SU-DHL-6 (cell line): Measurements from ENCODE around the gene TOX2.

ENCODE experiments used
- EZH2phosphoT487 ChIP-seq: fragments of 200-600 bp; sonication (generic), shearing (Covaris generic); conservative IDR thresholded peaks from 2 replicates; pipeline ENCODE4 v1.6.1; 2018; ENCODE audit warnings: mild to moderate bottlenecking, antibody characterized with exemption, low read length, moderate library complexity, mixed read lengths
- TF ChIP-seq, protein P1 (sequence below): fragments of 200-600 bp; sonication (generic); IDR thresholded peaks from one replicate; pipeline ENCODE4 v1.5.1; 2017; ENCODE audit warnings: antibody characterized with exemption, mild to moderate bottlenecking, low read length, moderate library complexity; ENCODE audit not compliant: insufficient read depth, poor library complexity, severe bottlenecking

GRCh38 chr20:44022464-44022863, 107.8 kb downstream of the TOX2 start:
- TF ChIP-seq, protein P1, sequence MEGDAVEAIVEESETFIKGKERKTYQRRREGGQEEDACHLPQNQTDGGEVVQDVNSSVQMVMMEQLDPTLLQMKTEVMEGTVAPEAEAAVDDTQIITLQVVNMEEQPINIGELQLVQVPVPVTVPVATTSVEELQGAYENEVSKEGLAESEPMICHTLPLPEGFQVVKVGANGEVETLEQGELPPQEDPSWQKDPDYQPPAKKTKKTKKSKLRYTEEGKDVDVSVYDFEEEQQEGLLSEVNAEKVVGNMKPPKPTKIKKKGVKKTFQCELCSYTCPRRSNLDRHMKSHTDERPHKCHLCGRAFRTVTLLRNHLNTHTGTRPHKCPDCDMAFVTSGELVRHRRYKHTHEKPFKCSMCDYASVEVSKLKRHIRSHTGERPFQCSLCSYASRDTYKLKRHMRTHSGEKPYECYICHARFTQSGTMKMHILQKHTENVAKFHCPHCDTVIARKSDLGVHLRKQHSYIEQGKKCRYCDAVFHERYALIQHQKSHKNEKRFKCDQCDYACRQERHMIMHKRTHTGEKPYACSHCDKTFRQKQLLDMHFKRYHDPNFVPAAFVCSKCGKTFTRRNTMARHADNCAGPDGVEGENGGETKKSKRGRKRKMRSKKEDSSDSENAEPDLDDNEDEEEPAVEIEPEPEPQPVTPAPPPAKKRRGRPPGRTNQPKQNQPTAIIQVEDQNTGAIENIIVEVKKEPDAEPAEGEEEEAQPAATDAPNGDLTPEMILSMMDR, result no peak
- no peak for TF ChIP-seq EZH2phosphoT487
